ENCODE results near the gene PRR16. TPM values are rescaled to one million over a fixed set of nuclear protein-coding genes. Genes with fewer than 3 reads are reported as not detected.

The PRR16 gene
- total RNA-seq, 1 experiment from 2014 or later, result not detected

DNA sequence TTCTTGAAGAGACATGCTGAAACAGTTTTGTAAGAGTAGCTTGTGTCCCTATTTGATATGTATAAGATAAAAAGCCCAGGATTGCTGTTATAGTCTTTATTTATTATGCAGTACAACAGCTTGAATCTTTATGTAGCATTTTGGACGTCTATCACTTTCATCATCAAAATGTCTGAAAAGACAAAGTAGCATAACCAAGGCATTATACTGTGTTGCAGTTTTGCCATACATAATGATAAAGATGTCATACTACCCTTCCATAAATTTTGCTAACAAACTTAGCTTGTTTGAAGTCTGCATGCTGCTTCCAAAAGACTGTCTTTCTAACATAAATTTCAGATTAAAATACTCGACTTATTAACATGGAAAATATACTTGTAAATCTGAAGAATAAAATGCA lies 127.8 kb downstream of the PRR16 start:
- POLR2A ChIA-PET (ENCODE audit: low non-redundant PET), result no interaction called here
- no peak for DNase-seq (ENCODE audit: low spot score)
- H3K27me3 ChIP-seq (replicated peaks; ENCODE audit: insufficient read depth, low read depth, low read length, poor library complexity), result no peaks in the 10 kb centered on the region
- no peak overlapping the region for H3K4me3 ChIP-seq (ENCODE audit: low read depth, low read length, poor library complexity, severe bottlenecking)
- H3K9me3 ChIP-seq (ENCODE audit: low read depth, low read length, poor library complexity, severe bottlenecking), result no peaks in the 10 kb centered on the region
- CTCF ChIA-PET, result no interaction called here
- no peak overlapping the region for H3K27ac ChIP-seq (ENCODE audit: low read depth, low read length, poor library complexity, severe bottlenecking)
- BruUV-seq (replicated peaks), result no TSS peak
- H3K36me3 ChIP-seq (ENCODE audit: insufficient read depth, low read length, poor library complexity, severe bottlenecking), result no peaks in the 10 kb centered on the region
- no peak for TF ChIP-seq EZH2 (IDR thresholded peaks at IDR 0.05; ENCODE audit: borderline replicate concordance, low read depth, low read length, poor library complexity, severe bottlenecking)
- TF ChIP-seq, protein P1, sequence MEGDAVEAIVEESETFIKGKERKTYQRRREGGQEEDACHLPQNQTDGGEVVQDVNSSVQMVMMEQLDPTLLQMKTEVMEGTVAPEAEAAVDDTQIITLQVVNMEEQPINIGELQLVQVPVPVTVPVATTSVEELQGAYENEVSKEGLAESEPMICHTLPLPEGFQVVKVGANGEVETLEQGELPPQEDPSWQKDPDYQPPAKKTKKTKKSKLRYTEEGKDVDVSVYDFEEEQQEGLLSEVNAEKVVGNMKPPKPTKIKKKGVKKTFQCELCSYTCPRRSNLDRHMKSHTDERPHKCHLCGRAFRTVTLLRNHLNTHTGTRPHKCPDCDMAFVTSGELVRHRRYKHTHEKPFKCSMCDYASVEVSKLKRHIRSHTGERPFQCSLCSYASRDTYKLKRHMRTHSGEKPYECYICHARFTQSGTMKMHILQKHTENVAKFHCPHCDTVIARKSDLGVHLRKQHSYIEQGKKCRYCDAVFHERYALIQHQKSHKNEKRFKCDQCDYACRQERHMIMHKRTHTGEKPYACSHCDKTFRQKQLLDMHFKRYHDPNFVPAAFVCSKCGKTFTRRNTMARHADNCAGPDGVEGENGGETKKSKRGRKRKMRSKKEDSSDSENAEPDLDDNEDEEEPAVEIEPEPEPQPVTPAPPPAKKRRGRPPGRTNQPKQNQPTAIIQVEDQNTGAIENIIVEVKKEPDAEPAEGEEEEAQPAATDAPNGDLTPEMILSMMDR (conservative IDR thresholded peaks at IDR 0.05; ENCODE audit: low read depth, low read length), result no peak
- H3K4me1 ChIP-seq (ENCODE audit: insufficient read depth, low read length, poor library complexity, severe bottlenecking), result no peaks in the 10 kb centered on the region
- intact Hi-C loops (cut with micrococcal nuclease; ENCODE audit: unreplicated experiment), result no loop called here

- Histone ChIP-seq H3K4me3 (ENCODE audit: low read depth, low read length, poor library complexity, severe bottlenecking) (no peak overlapping the region), H3K4me1 (ENCODE audit: insufficient read depth, low read length, poor library complexity, severe bottlenecking) (no peaks in the 10 kb centered on the region), H3K36me3 (ENCODE audit: insufficient read depth, low read length, poor library complexity, severe bottlenecking) (no peaks in the 10 kb centered on the region), H3K9me3 (ENCODE audit: low read depth, low read length, poor library complexity, severe bottlenecking) (no peaks in the 10 kb centered on the region), H3K27ac (ENCODE audit: low read depth, low read length, poor library complexity, severe bottlenecking) (no peak overlapping the region), H3K27me3 (replicated peaks; ENCODE audit: insufficient read depth, low read depth, low read length, poor library complexity) (peaks cover 2% of the 10 kb centered on the region)
- BruUV-seq (replicated peaks), result no TSS peak
- ChIA-PET POLR2A (ENCODE audit: low non-redundant PET) (no interaction called here), CTCF (no interaction called here)
- TF ChIP-seq, protein P1 (conservative IDR thresholded peaks at IDR 0.05; ENCODE audit: low read depth, low read length), result no peak
- no peak for TF ChIP-seq EZH2 (IDR thresholded peaks at IDR 0.05; ENCODE audit: borderline replicate concordance, low read depth, low read length, poor library complexity, severe bottlenecking)
- intact Hi-C loops (cut with micrococcal nuclease; ENCODE audit: unreplicated experiment), result no loop called here
- DNase-seq (ENCODE audit: low spot score), result no peak
Observed at GRCh38 chr5:120599576-120599975, 135.5 kb downstream of the PRR16 start.

GRCh38 chr5:120600639-120601038 lies 136.5 kb downstream of the PRR16 start:
- no TSS peak for BruUV-seq (replicated peaks)
- TF ChIP-seq, protein P1 (conservative IDR thresholded peaks at IDR 0.05; ENCODE audit: low read depth, low read length), result no peak
- no peak for TF ChIP-seq EZH2 (IDR thresholded peaks at IDR 0.05; ENCODE audit: borderline replicate concordance, low read depth, low read length, poor library complexity, severe bottlenecking)
- ChIA-PET POLR2A (ENCODE audit: low non-redundant PET) (no interaction called here), CTCF (no interaction called here)
- no peaks in the 10 kb centered on the region for H3K9me3 ChIP-seq (ENCODE audit: low read depth, low read length, poor library complexity, severe bottlenecking)
- intact Hi-C loops (cut with micrococcal nuclease; ENCODE audit: unreplicated experiment), result no loop called here
- no peak for DNase-seq (ENCODE audit: low spot score)
- no peak overlapping the region for H3K4me3 ChIP-seq (ENCODE audit: low read depth, low read length, poor library complexity, severe bottlenecking)
- no peak overlapping the region for H3K27ac ChIP-seq (ENCODE audit: low read depth, low read length, poor library complexity, severe bottlenecking)
- H3K36me3 ChIP-seq (ENCODE audit: insufficient read depth, low read length, poor library complexity, severe bottlenecking), result no peaks in the 10 kb centered on the region
- H3K27me3 ChIP-seq (replicated peaks; ENCODE audit: insufficient read depth, low read depth, low read length, poor library complexity), result peaks cover 2% of the 10 kb centered on the region
- no peaks in the 10 kb centered on the region for H3K4me1 ChIP-seq (ENCODE audit: insufficient read depth, low read length, poor library complexity, severe bottlenecking)
